CD1c-positive myeloid dendritic cell (primary cell): ENCODE measurements around the gene KIFC3.
"Not testable (repeated sequence)": the region's sequence is repeated elsewhere in the genome, so short reads cannot be mapped to it uniquely, and the experiment has no call there.

Experiments used
- DNase-seq: peaks from one replicate; pipeline ENCODE4 v3.0.0-alpha.2; 2016; ENCODE audit errors: extremely low spot score

KIFC3 gene

GRCh38 chr16:57802341-57803133 is at the start of gene KIFC3:
KIFC3 (minus strand) TSS chr16:57802491; CDS start chr16:57798243, 4,248 bp downstream.
- DNase-seq, result peak; percentile 79

GRCh38 chr16:57848181-57848580 is 45.9 kb upstream of the KIFC3 start:
- DNase-seq, result no peak

- DNase-seq, result not testable (repeated sequence)
Observed at GRCh38 chr16:57846931-57847330, 44.6 kb upstream of the KIFC3 start.

- no peak for DNase-seq
Observed at GRCh38 chr16:57846078-57846697, 43.9 kb upstream of the KIFC3 start.

GRCh38 chr16:57845115-57845514 is 42.8 kb upstream of the KIFC3 start:
- no peak for DNase-seq

GRCh38 chr16:57844416-57845030 is 42.2 kb upstream of the KIFC3 start:
- DNase-seq, result no peak

GRCh38 chr16:57843400-57843799 is 41.1 kb upstream of the KIFC3 start:
- no peak for DNase-seq

- no peak for DNase-seq
Observed at GRCh38 chr16:57842601-57843000, 40.3 kb upstream of the KIFC3 start.

GRCh38 chr16:57840833-57841232 is 38.5 kb upstream of the KIFC3 start:
- no peak for DNase-seq

GRCh38 chr16:57838161-57838560 is 35.9 kb upstream of the KIFC3 start:
- DNase-seq, result no peak

GRCh38 chr16:57837305-57838125 is 35.2 kb upstream of the KIFC3 start:
- no peak for DNase-seq

GRCh38 chr16:57835439-57835838 is 33.1 kb upstream of the KIFC3 start:
- DNase-seq, result not testable (repeated sequence)

GRCh38 chr16:57834936-57835335 is 32.6 kb upstream of the KIFC3 start:
- peak; percentile 9 for DNase-seq

- DNase-seq, result no peak
Observed at GRCh38 chr16:57830890-57831484, 28.7 kb upstream of the KIFC3 start.

GRCh38 chr16:57829969-57830360 is 27.7 kb upstream of the KIFC3 start:
- no peak for DNase-seq

- DNase-seq, result no peak
Observed at GRCh38 chr16:57828272-57829161, 26.2 kb upstream of the KIFC3 start.

GRCh38 chr16:57826706-57827625 is 24.7 kb upstream of the KIFC3 start:
- DNase-seq, result no peak

- no peak for DNase-seq
Observed at GRCh38 chr16:57826052-57826451, 23.8 kb upstream of the KIFC3 start.

GRCh38 chr16:57825298-57826044 is 23.2 kb upstream of the KIFC3 start:
- no peak for DNase-seq
